Endothelial cell of umbilical vein (primary cell): ENCODE data around the gene GULP1. TPM values are rescaled to one million over a fixed set of nuclear protein-coding genes. Genes with fewer than 3 reads are reported as not detected.

Experiments used
- BruUV-seq: library from RNA; stranded (reverse); fragments of 400-500 nt; replicated peaks from 2 replicates; lab custom pipeline; 2021; lab: Mats Ljungman, UMichigan
- CTCF ChIA-PET: fragments of 300-600, 350-600 bp; sonication (Branson Sonifier 250); formaldehyde crosslinking; loops from one replicate; lab custom pipeline; 2021; ENCODE audit warnings: antibody characterized with exemption, inconsistent platforms; lab: Charles Lee
- POLR2A ChIA-PET: fragments of 300-600, 350-600 bp; sonication (Branson Sonifier 250); formaldehyde crosslinking; loops from one replicate; lab custom pipeline; 2021; ENCODE audit warnings: antibody characterized with exemption, inconsistent platforms; lab: Charles Lee
- DNase-seq: peaks from one replicate; pipeline ENCODE4 v3.0.0-alpha.2; 2011; ENCODE audit warnings: low read depth, low spot score
- FAIRE-seq: peaks from 2 replicates; lab custom pipeline; 2011; peaks lifted over from hg19 to GRCh38; lab: Jason Lieb, UNC
- H2AFZ ChIP-seq: 2 replicates; pipeline ENCODE4 v1.6.0; 2012; ENCODE audit warnings: low read depth, low read length, control low read depth, inconsistent platforms
- H3K27ac ChIP-seq: 2 replicates; pipeline ENCODE4 v1.5.1; 2011; ENCODE audit warnings: low read depth, mild to moderate bottlenecking, control low read depth, low read length, moderate library complexity; ENCODE audit not compliant: insufficient read depth
- H3K27me3 ChIP-seq, 2 experiments: 2 replicates each; pipeline versions ENCODE4 v1.6.0 to v1.6.1; 2011; ENCODE audit warnings: low read length in 2 of 2, mixed read lengths in 1 of 2; ENCODE audit not compliant: control insufficient read depth in 2 of 2, insufficient read depth in 2 of 2
- H3K36me3 ChIP-seq, 2 experiments: 2 replicates in 1 of 2; 3 replicates in 1 of 2; pipeline ENCODE4 v1.5.1; 2011; ENCODE audit warnings: low read length in 2 of 2, mild to moderate bottlenecking in 1 of 2, moderate library complexity in 1 of 2; ENCODE audit not compliant: control insufficient read depth in 2 of 2, insufficient read depth in 2 of 2; ENCODE audit errors: extremely low read depth in 1 of 2
- H3K4me1 ChIP-seq: 3 replicates; pipeline ENCODE4 v1.5.1; 2011; ENCODE audit warnings: mild to moderate bottlenecking, low read length; ENCODE audit not compliant: control insufficient read depth, insufficient read depth; ENCODE audit errors: extremely low read depth
- H3K4me2 ChIP-seq: 2 replicates; pipeline ENCODE4 v1.6.1; 2011; ENCODE audit warnings: low read length, control low read depth, mixed read lengths; ENCODE audit not compliant: insufficient read depth
- H3K4me3 ChIP-seq, 3 experiments: fragments of 200-600 bp in 1 of 3; sonication (generic), shearing (Covaris generic) in 1 of 3; replicated peaks in 1 of 3; 2 replicates each; pipeline ENCODE4 v1.5.1; 2011 to 2016; ENCODE audit warnings: control low read depth in 3 of 3, low read length in 3 of 3, mild to moderate bottlenecking in 2 of 3, inconsistent platforms in 1 of 3, low read depth in 1 of 3, moderate library complexity in 1 of 3; ENCODE audit not compliant: insufficient read depth in 1 of 3
- H3K79me2 ChIP-seq: 2 replicates; pipeline ENCODE4 v1.6.0; 2012; ENCODE audit warnings: low read length, inconsistent platforms; ENCODE audit not compliant: control insufficient read depth, insufficient read depth
- H3K9ac ChIP-seq: replicated peaks from 2 replicates; pipeline ENCODE3; 2011; ENCODE audit warnings: low read length, control low read depth; ENCODE audit not compliant: insufficient read depth; ENCODE audit errors: extremely low read depth
- H3K9me1 ChIP-seq: replicated peaks from 3 replicates; pipeline ENCODE4 v1.6.0; 2011; ENCODE audit warnings: mild to moderate bottlenecking, low read length; ENCODE audit not compliant: control insufficient read depth, insufficient read depth; ENCODE audit errors: extremely low read depth
- H3K9me3 ChIP-seq: replicated peaks from 2 replicates; pipeline ENCODE4 v1.5.1; 2012; ENCODE audit warnings: low read length, inconsistent platforms; ENCODE audit not compliant: control insufficient read depth, insufficient read depth
- H4K20me1 ChIP-seq: replicated peaks from 2 replicates; pipeline ENCODE3; 2011; ENCODE audit warnings: mild to moderate bottlenecking, low read length; ENCODE audit not compliant: control insufficient read depth, insufficient read depth; ENCODE audit errors: extremely low read depth
- EZH2 ChIP-seq: IDR thresholded peaks from 2 replicates; pipeline ENCODE4 v1.6.1; 2012; ENCODE audit warnings: borderline replicate concordance, low read depth, mild to moderate bottlenecking, moderate library complexity, low read length, inconsistent platforms; ENCODE audit not compliant: severe bottlenecking
- FOS ChIP-seq: IDR thresholded peaks from 2 replicates; pipeline ENCODE4 v1.6.1; 2011; ENCODE audit warnings: mild to moderate bottlenecking, low read length, moderate library complexity, borderline replicate concordance; ENCODE audit not compliant: insufficient read depth
- GATA2 ChIP-seq: IDR thresholded peaks from 2 replicates; pipeline ENCODE4 v1.7.0; 2011; ENCODE audit warnings: low read depth, mild to moderate bottlenecking, moderate library complexity, mixed read lengths, low read length; ENCODE audit not compliant: insufficient read length, insufficient read depth
- JUN ChIP-seq: IDR thresholded peaks from 2 replicates; pipeline ENCODE4 v1.6.1; 2011; ENCODE audit warnings: borderline replicate concordance, low read depth; ENCODE audit not compliant: insufficient read length, insufficient read depth
- MYC ChIP-seq: IDR thresholded peaks from one replicate; pipeline ENCODE4 v1.6.1; 2011; ENCODE audit warnings: mild to moderate bottlenecking, low read depth, low read length
- POLR2A ChIP-seq: IDR thresholded peaks from 2 replicates; pipeline ENCODE4 v1.6.1; 2012; ENCODE audit warnings: low read depth, mild to moderate bottlenecking, control low read depth, low read length
- POLR2AphosphoS5 ChIP-seq: IDR thresholded peaks from 2 replicates; pipeline ENCODE4 v1.6.1; 2012; ENCODE audit warnings: low read depth, mild to moderate bottlenecking, control low read depth, low read length, moderate library complexity; ENCODE audit not compliant: insufficient read depth
- dilution Hi-C: fragments of 300-500 bp; cut with MboI; formaldehyde crosslinking; loops from one replicate; pipeline ENCODE4 v1.15.0; 2019; ENCODE audit warnings: low sequenced_read_pairs; ENCODE audit not compliant: extremely low pct_ligation_motif_present
- intact Hi-C: fragments of 100-400 bp; cut with micrococcal nuclease; formaldehyde crosslinking; loops from one replicate; pipeline ENCODE4 v1.10.0; 2022
- polyA plus RNA-seq, 4 experiments: library from polyadenylated mRNA; depleted of rRNA in 3 of 4; stranded (reverse) in 3 of 4; unstranded in 1 of 4; fragments of >200 nt; gene quantifications; 2 replicates each; pipeline versions ENCODE4 v1.2.1 to v1.2.3, GENCODE V29; 2011 to 2012; ENCODE audit warnings: missing spikeins in 1 of 4
- total RNA-seq: library from RNA; stranded (reverse); gene quantifications from 2 replicates; pipeline ENCODE4 v1.2.3, GENCODE V29; 2021
- TF ChIP-seq, protein P1 (sequence below), 2 donors: IDR thresholded peaks; 1 replicate in 1 of 2; 2 replicates in 1 of 2; pipeline ENCODE4 v1.5.1; 2011; ENCODE audit warnings: low read length in 2 of 2, mild to moderate bottlenecking in 2 of 2, moderate library complexity in 2 of 2, control low read depth in 1 of 2, inconsistent platforms in 1 of 2, low read depth in 1 of 2; ENCODE audit not compliant: insufficient read depth in 1 of 2; ENCODE audit errors: extremely low read depth in 1 of 2
- TF ChIP-seq, protein P2 (sequence below): IDR thresholded peaks from 2 replicates; pipeline ENCODE4 v1.6.1; 2011; ENCODE audit not compliant: insufficient read depth, insufficient read length

Gene GULP1
- total and polyA plus RNA-seq, 2 donors (not counting 3 experiments of a cell fraction or from before 2014, with no cell fraction given) = 24.4 to 53.8 TPM

DNA sequence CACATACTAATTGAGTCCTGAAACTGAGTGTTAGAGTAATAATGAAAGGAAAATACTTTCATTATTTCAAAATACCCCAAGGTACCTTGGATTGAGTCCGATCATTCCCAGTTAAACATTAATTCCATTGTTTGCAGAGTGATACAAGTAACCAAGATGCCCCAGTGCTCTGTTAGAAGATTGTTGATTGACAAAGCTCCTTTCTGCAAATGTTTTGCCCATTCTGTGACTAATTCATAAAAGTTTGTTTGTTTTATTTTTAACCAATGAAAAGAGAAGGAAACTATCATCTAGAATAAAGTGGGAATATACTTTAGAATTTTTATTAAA lies 124.0 kb downstream of the GULP1 start:
- TF ChIP-seq POLR2AphosphoS5 = no peak
- no peak for TF ChIP-seq POLR2A
- TF ChIP-seq, protein P1, sequence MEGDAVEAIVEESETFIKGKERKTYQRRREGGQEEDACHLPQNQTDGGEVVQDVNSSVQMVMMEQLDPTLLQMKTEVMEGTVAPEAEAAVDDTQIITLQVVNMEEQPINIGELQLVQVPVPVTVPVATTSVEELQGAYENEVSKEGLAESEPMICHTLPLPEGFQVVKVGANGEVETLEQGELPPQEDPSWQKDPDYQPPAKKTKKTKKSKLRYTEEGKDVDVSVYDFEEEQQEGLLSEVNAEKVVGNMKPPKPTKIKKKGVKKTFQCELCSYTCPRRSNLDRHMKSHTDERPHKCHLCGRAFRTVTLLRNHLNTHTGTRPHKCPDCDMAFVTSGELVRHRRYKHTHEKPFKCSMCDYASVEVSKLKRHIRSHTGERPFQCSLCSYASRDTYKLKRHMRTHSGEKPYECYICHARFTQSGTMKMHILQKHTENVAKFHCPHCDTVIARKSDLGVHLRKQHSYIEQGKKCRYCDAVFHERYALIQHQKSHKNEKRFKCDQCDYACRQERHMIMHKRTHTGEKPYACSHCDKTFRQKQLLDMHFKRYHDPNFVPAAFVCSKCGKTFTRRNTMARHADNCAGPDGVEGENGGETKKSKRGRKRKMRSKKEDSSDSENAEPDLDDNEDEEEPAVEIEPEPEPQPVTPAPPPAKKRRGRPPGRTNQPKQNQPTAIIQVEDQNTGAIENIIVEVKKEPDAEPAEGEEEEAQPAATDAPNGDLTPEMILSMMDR (IDR thresholded peaks at IDR 0.05; ENCODE audit: extremely low read depth in 1 of 2, insufficient read depth in 1 of 2, low read depth in 1 of 2, low read length in 2 of 2) = no peak
- no peak for TF ChIP-seq MYC
- TF ChIP-seq, protein P2, sequence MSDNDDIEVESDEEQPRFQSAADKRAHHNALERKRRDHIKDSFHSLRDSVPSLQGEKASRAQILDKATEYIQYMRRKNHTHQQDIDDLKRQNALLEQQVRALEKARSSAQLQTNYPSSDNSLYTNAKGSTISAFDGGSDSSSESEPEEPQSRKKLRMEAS = no peak
- no peak for TF ChIP-seq GATA2
- TF ChIP-seq JUN = no peak
- TF ChIP-seq EZH2 = no peak
- TF ChIP-seq FOS = no peak
- POLR2A ChIA-PET = no interaction called here
- Histone ChIP-seq H3K36me3 (no peaks in the 10 kb centered on the region), H3K4me1 (no peaks in the 10 kb centered on the region), H3K4me3 (no peak overlapping the region), H3K79me2 (peaks cover 4% of the 10 kb centered on the region), H3K9ac (no peak overlapping the region), H3K9me3 (no peaks in the 10 kb centered on the region), H3K4me2 (no peak overlapping the region), H4K20me1 (no peaks in the 10 kb centered on the region), H3K27ac (no peak overlapping the region), H3K27me3 (no peaks in the 10 kb centered on the region), H2AFZ (no peak overlapping the region), H3K9me1 (peaks cover 5% of the 10 kb centered on the region)
- intact Hi-C loops (no loop called here), dilution Hi-C loops (no loop called here)
- no peak for FAIRE-seq
- CTCF ChIA-PET = interaction anchor here (1.4 kb wide), 1 partner anchor 9 kb away, joined by 4 read pairs; no protein-coding TSS in a partner anchor
- BruUV-seq = no TSS peak
- no peak for DNase-seq
